Measurements from ENCODE around the gene EEFSEC. TPM values are rescaled to one million over a fixed set of nuclear protein-coding genes. Genes with fewer than 3 reads are reported as not detected.

EEFSEC gene
- total and polyA plus RNA-seq, 2 of the 4 experiments (the other 2 are of a cell fraction): 4.5 to 9.3 TPM

- peaks cover under 1% of the 10 kb centered on the region; the same call in 1 of the 2 replicates for H3K4me1 ChIP-seq (ENCODE audit: control insufficient read depth, insufficient read depth, low read length)
- H2BK120ac ChIP-seq (ENCODE audit: low read depth, low read length): no peak overlapping the region
- no peak overlapping the region for H3K4ac ChIP-seq (ENCODE audit: low read depth, low read length)
- H3K9me3 ChIP-seq (ENCODE audit: control insufficient read depth, insufficient read depth, low read length): no peaks in the 10 kb centered on the region
- WGBS, 2 experiments (ENCODE audit: extremely low coverage in 2 of 2, insufficient read length in 1 of 2): no CpG with 5 or more reads among the region's 3 CpGs
- no peak overlapping the region for H2AK9ac ChIP-seq (replicated peaks; ENCODE audit: low read depth, low read length, poor library complexity)
- H3K9ac ChIP-seq (ENCODE audit: low read depth, low read length): no peak overlapping the region
- TF ChIP-seq RCOR1 (IDR thresholded peaks at IDR 0.05; ENCODE audit: insufficient replicate concordance, low read length) (no peak), CTCF (conservative IDR thresholded peaks at IDR 0.05; ENCODE audit: low read depth, low read length) (no peak), NFE2L2 (IDR thresholded peaks at IDR 0.05; ENCODE audit: low read depth, low read length) (no peak), MAFK (IDR thresholded peaks at IDR 0.05; ENCODE audit: low read depth, low read length) (no peak), USF2 (IDR thresholded peaks at IDR 0.05; ENCODE audit: low read depth, low read length) (no peak), RAD21 (IDR thresholded peaks at IDR 0.05; ENCODE audit: low read length) (no peak), FOS (IDR thresholded peaks at IDR 0.05; ENCODE audit: low read depth, low read length) (no peak), MXI1 (IDR thresholded peaks at IDR 0.05; ENCODE audit: borderline replicate concordance, low read depth, low read length) (no peak), POLR2A (IDR thresholded peaks at IDR 0.05; ENCODE audit: low read depth, low read length) (no peak), SMC3 (IDR thresholded peaks at IDR 0.05; ENCODE audit: low read depth, low read length) (no peak), RFX5 (IDR thresholded peaks at IDR 0.05; ENCODE audit: low read depth, low read length) (no peak), CHD1 (IDR thresholded peaks at IDR 0.05; ENCODE audit: low read depth, low read length) (no peak)
- TF ChIP-seq, protein P1, sequence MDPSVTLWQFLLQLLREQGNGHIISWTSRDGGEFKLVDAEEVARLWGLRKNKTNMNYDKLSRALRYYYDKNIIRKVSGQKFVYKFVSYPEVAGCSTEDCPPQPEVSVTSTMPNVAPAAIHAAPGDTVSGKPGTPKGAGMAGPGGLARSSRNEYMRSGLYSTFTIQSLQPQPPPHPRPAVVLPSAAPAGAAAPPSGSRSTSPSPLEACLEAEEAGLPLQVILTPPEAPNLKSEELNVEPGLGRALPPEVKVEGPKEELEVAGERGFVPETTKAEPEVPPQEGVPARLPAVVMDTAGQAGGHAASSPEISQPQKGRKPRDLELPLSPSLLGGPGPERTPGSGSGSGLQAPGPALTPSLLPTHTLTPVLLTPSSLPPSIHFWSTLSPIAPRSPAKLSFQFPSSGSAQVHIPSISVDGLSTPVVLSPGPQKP (IDR thresholded peaks at IDR 0.05; ENCODE audit: borderline replicate concordance, low read depth, low read length): no peak
- dilution Hi-C loops (cut with HindIII; ENCODE audit: low sequenced_read_pairs, unreplicated experiment) (no loop called here), in situ Hi-C loops (cut with MboI; ENCODE audit: low sequenced_read_pairs) (no loop called here), intact Hi-C loops (cut with micrococcal nuclease) (no loop called here)
- H4K91ac ChIP-seq (ENCODE audit: insufficient read depth, low read depth, low read length): no peak overlapping the region
- no peak overlapping the region for H2AFZ ChIP-seq (replicated peaks; ENCODE audit: low read length, poor library complexity)
- no peak overlapping the region for H3K56ac ChIP-seq (ENCODE audit: extremely low read depth, insufficient read depth, low read length)
- no peak overlapping the region for H3K18ac ChIP-seq (ENCODE audit: low read depth, low read length)
- H2AK5ac ChIP-seq (ENCODE audit: low read depth, low read length): no peak overlapping the region
- DNase-seq (no peak), ATAC-seq (ENCODE audit: low read depth) (no peak)
- H3K4me3 ChIP-seq (ENCODE audit: insufficient read depth, low read depth, low read length): no peak overlapping the region
- BruUV-seq (replicated peaks): no TSS peak
- H4K20me1 ChIP-seq (ENCODE audit: insufficient read depth, low read length): no peaks in the 10 kb centered on the region
- no peak overlapping the region for H4K8ac ChIP-seq (ENCODE audit: low read depth in 2 of 2, low read length in 2 of 2)
- 0 out of 2 replicates have a peak, but pooled peaks cover 4% of the 10 kb centered on the region for H3K9me1 ChIP-seq (ENCODE audit: insufficient read depth, low read length)
- ChIA-PET CTCF (interaction anchor here (0.6 kb wide), 1 partner anchor 334 kb away, joined by 3 read pairs; no protein-coding TSS in a partner anchor), POLR2A (ENCODE audit: unreplicated experiment) (no interaction called here)
- H2BK15ac ChIP-seq (ENCODE audit: low read depth, low read length): no peak overlapping the region
- no peaks in the 10 kb centered on the region; the same call in 1 of the 2 replicates for H3K27me3 ChIP-seq (ENCODE audit: control insufficient read depth, insufficient read depth, low read length)
- no peak overlapping the region for H3K14ac ChIP-seq (replicated peaks; ENCODE audit: low read depth, low read length)
- H4K5ac ChIP-seq (ENCODE audit: low read depth, low read length): no peak overlapping the region
- no peak overlapping the region for H2BK5ac ChIP-seq (ENCODE audit: low read depth, low read length, poor library complexity, severe bottlenecking)
- no peak overlapping the region for H3K23ac ChIP-seq (ENCODE audit: low read depth, low read length)
- H3K79me1 ChIP-seq (ENCODE audit: low read depth in 1 of 2, low read length in 2 of 2): peaks cover 1 to 7% of the 10 kb centered on the region in 2 experiments; a peak in 2 of 4 replicates
- H3K4me2 ChIP-seq (ENCODE audit: low read depth, low read length): no peak overlapping the region
- H2BK20ac ChIP-seq (ENCODE audit: low read depth, low read length): no peak overlapping the region
- no peak overlapping the region for H3K27ac ChIP-seq (ENCODE audit: insufficient read depth, low read length)
- H3K36me3 ChIP-seq (ENCODE audit: control insufficient read depth, insufficient read depth, low read length): no peaks in the 10 kb centered on the region
These were observed 52.4 kb downstream of the EEFSEC start for GRCh38 chr3:128205558-128206145.
